GM04504 (cell line): ENCODE measurements around the gene BCAS1.

Experiments
- DNase-seq: peaks from one replicate; pipeline ENCODE4 v3.0.0-alpha.2; 2012; ENCODE audit warnings: low read depth

The BCAS1 gene

DNA sequence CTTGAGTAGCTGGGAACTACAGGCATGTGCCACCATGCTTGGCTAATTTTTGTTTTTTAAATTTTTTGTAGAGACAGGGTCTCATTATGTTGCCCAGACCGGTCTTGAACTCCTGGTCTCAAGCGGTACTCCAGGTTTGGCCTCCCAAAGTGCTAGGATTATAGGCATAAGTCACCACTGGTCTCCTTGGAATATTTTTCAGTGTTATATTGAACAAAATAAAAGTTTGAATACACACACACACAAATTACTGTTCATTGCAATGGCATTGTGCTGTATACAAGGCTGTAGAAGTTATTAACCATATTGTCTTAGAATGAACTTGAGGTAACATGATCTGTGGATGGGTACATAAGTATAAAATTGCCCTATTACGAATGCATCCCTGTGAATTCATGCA, 166.1 kb downstream of the BCAS1 start:
- no peak for DNase-seq

DNA sequence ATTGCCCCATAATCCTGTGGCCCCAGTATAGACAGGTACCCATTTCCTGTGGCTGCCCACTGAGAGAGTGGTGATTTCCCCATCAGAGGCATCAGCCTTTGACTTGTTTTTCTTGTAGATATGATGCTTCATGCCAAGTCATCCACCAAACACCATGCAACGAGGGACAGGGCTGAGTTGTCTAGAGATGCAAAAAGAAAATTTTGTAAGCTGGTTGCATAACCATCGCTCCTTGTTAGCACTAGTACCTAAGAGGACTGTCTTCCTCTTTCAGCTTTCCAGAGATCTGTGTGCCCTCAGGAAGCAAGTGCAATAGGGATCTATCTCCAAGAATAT, 166.8 kb downstream of the BCAS1 start:
- no peak for DNase-seq

DNA sequence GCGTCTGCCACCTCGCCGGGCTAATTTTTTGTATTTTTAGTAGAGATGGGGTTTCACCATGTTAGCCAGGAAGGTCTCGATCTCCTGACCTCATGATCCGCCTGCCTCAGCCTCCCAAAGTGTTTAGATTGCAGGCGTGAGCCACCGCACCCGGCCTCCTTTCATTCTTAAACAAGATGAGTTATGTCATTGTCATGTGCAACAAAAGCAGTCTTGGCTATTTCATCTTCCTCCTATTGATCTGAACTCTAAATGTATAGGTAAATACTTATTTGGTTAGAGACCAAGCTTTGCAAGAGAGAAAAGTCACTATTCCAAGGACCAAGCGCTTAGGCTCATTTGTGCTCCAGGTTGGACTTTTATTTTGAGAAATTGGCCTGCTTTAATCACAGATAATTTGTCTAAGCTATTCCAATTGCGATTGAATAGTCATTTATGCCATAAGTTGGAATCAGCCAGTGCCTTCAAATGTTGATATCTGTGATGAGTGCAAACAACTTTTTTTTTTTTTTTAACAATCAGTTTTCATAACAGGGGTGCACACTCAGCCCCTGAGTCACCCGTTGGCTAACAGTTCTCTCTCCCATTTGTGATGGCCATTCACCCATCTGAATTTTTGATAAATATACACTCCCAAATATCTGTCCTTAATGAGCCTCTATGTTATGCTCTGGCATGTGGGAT, 167.3 kb downstream of the BCAS1 start:
- no peak for DNase-seq

DNA sequence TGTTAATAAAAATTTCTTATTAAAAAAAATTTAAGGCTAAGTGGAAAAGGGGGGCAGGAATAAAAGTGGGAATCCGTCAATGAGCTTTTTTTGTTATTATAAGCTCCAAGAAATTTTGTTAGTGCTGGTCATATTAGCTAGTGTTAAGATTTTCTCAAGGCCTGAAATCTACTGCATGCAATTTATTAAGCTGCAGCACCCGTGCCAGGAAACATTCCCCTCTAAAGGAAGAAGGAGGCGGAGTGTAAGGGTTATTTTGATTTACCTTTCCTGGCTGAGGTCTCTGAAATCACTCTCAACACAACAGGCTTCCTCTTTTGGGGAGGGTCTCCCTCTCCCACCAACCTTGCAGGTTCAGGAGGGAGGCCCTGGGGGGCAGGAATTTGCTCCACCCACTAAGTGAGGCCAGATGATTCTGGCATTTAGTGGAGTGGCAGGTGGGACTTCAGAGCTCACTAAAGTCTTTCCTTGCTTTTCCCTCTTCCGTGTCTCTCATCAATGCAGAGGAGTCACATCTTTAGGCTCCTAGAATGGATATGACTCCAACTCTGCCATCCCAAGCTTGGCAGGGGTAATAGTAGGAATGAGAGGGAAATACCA, 168.8 kb downstream of the BCAS1 start:
- no peak for DNase-seq

DNA sequence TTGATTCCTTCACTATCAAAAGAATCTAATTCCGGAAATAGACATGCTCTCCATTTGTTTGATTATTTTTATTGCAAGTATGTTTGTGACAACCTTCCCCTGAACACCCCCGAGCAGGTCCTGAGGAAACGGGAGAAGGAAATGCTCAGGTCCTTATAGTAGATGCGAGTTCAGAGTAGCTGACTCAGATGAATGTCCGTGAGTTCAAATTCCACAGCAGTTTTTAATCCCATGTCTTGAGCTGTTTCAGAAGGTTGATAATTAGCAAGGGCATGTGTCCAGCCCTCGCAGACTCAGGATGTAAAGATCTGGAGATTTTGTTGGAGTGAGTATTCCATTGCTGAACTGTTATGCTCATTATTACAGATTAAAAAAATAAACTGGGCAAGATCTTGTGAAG, 169.3 kb downstream of the BCAS1 start:
- no peak for DNase-seq

DNA sequence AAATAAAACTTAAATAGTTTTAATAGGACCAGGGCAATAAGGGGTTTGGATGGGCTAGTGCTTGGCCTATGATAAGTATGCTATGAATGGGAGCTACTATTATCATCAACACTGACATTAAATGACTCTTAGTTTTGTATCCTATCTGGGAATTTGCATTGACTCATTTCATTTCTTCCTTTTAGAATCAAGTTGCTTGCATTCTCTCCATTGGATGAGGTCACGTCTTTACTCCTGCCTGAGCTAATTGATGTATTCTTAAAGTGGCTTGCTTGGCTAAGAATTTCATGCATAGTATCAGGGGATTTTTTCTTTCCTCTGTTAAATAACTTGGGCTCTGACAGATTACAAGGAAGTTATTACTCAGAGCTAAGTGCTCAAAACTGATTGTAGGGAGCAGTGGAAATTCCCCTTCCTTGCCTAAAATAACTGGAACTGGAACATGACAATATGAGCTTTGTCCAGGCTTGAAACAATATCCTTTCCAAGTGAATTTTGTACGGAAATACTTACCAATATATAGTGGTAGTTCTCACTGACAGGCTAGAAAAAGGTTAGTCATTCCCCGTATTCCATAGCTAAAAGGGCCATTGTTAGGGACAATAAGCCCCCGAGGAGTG, 169.9 kb downstream of the BCAS1 start:
- DNase-seq = no peak

DNA sequence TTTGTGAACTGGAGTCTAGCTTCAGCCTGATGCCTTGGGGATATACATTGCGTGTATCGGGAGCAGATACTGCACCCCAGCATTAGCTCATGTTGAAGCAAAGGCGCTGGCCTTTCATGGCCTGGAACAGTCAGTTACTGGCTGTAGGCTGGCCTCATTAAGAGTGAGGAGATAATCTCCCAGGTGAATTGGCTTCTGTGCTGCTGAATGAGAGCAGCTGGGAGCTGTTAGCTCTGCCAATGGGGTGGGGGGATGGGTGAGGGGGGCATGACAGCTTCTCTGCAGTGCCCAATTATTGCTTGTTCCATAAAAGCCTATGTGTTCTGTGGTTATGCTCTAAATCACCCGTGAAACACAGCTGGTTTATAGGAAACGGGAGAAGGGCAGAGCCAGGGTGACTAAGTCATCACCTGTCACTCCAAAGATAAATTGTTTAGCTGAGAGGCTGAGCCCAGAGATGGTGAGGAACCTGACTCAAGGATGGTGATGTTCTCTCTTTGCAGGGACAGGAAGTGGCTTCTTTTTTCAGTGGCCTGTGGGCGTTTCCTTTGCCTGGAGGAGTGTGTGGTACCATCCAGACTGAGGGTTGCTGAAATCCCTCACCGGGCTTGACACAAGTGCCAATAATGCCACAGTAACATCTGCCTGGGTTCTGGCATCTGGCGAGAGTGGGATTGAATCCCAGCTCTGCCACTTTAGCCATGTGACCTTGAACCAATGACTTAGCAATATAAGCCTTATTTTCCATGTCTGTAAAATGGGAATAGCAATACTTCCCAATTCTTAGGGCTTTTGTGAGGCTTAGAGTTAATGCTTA, 170.8 kb downstream of the BCAS1 start:
- peak; percentile 77 for DNase-seq

DNA sequence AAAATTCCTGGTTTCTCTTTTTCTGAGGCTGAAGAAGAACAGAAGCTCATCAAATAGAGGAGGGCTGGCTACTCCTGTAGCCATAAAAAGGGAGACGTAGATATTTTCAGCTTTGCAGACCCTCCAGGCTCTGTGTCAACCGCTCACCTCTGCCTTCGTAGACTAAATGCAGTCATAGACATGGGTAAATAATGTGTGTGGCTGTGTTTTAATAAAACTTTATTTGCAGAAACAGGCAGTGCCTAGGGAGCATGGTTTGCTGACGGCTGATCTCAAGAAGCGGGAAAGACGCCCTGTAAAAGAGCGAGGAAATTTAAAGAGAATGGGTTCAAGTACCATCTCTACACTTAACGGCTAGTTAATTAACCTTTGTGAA, 171.8 kb downstream of the BCAS1 start:
- DNase-seq = no peak

DNA sequence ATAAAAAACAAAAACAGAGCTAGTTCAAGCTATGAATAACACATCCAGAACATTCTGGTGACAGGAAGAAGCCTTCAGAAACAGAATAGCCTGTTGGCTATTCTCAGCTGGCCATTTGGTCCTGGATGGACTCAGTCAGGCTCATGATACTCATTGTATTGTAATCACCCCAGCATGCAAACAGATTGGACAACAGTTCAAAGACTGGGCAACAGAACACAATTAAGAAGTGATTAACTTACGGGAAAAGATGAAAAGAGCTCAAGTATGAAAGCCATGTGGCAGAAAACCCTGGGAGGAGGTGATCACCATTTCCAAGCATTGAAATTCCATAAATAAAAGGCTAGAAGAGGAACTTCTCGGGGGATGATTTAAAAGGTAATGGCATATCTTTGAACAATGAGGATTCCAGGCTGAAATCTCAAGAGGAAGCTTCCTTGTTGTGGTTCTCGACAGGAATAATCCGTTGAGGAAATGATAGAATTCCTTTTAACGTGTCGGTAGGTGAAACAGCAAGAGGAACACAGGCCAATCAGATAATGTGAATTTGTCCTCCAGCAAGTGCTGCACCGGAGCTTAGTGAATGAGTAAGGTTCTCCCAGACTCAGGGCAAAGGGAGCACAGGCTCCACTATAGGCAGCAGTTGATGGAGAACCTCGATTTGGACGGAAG, 172.4 kb downstream of the BCAS1 start:
- no peak for DNase-seq

DNA sequence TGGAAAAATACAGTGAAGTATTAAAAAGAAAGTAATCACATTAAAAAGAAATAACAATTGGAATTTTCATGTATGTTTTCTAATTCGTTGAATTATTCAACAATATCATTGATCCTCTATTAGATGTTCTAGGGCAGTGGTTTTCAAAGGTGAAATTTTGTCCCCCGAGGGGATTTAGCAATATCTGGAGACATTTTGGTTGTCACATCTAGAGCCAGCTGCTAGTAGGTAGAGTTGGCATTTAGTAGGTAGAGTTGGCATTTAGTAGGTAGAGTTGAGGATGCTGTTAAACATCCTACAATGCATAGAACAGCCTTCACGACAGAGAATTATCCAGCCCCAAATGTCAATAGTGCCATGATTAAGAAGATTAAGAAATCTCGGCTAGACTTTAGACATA, 173.7 kb downstream of the BCAS1 start:
- DNase-seq = no peak

DNA sequence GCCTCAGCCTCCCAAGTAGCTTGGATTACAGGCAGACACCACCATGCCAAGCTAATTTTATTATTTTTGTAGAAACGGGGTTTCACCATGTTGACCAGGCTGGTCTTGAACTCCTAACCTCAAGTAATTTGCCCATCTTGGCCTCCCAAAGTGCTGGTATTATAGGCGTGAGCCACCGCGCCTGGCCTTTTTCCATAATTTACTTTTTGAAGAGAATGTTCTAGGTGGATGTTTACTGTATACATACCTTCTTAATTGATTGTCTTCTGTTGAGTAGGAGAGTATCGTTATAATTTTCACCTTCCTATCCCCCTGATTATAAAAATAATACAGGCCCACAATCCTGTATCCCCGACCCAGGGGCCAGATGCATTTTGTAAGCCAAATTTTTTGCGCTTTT, 174.4 kb downstream of the BCAS1 start:
- DNase-seq = no peak

DNA sequence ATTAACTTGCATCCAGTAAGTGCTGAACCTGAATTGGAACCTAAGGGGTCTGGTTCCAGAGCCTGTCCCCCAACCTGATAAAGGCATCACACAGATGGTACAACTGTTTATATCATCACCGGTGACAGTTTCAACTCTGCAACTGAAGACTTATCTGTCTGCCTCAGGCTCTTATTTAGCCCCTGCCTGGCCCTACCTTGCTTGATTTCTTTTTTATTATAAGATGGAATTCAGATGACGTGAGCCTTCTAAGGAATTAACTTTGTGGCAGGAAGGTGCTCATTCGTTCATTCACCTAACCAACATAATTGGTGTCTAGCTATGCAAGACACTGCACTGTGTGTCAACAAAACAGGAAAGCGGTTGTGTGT, 175.0 kb downstream of the BCAS1 start:
- DNase-seq = no peak

DNA sequence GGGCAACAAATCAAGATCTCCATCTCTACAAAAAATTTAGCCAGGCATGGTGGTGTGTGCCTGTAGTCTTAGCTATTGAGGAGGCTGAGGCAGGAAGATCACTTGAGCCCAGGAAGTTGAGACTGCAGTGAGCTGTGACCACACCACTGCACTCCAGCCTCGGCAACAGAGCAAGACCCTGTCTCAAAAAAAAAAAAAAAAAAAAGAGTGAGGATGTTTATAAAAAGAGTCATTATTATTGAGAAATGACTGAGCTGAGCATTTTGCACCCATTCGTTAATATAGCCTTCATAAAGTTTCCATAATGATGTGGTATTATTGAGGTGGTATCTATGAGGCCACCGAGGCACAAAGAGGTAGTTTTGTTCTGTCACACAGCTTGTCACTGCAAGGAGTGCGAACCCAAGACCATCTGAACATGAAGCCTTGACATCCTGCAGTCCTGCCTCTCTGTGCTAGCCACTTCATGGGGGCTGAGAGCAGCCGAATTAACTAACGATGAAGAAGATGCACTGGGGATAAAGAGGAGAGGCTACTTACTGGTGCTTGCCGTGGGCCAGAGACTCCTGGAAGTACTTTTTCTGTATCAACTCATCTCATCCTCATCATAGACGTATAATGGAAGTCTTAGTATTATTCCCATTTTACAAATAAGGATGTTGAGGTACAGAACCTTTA, 175.5 kb downstream of the BCAS1 start:
- no peak for DNase-seq
